Panc1 (cell line): Measurements from ENCODE around the gene RABGAP1L.
"Not testable (repeated sequence)": the region's sequence is repeated elsewhere in the genome, so short reads cannot be mapped to it uniquely, and the experiment has no call there.

Experiments
- TF ChIP-seq, protein P1 (sequence below): fragments of 450-650 bp; IDR thresholded peaks from 2 replicates; pipeline ENCODE4 v1.5.1; 2017; ENCODE audit warnings: mild to moderate bottlenecking
- TF ChIP-seq, protein P2 (sequence below), 2 experiments: IDR thresholded peaks; 2 replicates each; pipeline ENCODE4 v1.6.1; 2011 to 2012; ENCODE audit warnings: low read depth in 2 of 2, control low read depth in 1 of 2, low read length in 1 of 2, mild to moderate bottlenecking in 1 of 2, moderate library complexity in 1 of 2; ENCODE audit not compliant: insufficient read depth in 1 of 2

DNA sequence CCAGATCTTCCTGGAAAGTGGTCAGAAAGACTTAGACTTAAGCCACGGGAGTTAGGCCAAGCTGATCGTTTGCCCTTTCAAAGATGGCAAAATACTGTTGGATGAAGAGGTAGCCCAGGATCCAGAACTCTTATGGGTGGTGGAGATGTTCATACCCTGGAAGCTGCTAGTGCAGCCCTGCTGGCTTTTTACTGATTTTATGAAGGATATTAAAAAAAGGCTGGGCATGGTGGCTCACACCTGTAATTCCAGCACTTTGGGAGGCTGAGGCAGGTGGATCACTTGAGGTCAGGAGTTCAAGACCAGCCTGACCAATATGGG is 864.6 kb downstream of the RABGAP1L start:
- TF ChIP-seq, protein P1, sequence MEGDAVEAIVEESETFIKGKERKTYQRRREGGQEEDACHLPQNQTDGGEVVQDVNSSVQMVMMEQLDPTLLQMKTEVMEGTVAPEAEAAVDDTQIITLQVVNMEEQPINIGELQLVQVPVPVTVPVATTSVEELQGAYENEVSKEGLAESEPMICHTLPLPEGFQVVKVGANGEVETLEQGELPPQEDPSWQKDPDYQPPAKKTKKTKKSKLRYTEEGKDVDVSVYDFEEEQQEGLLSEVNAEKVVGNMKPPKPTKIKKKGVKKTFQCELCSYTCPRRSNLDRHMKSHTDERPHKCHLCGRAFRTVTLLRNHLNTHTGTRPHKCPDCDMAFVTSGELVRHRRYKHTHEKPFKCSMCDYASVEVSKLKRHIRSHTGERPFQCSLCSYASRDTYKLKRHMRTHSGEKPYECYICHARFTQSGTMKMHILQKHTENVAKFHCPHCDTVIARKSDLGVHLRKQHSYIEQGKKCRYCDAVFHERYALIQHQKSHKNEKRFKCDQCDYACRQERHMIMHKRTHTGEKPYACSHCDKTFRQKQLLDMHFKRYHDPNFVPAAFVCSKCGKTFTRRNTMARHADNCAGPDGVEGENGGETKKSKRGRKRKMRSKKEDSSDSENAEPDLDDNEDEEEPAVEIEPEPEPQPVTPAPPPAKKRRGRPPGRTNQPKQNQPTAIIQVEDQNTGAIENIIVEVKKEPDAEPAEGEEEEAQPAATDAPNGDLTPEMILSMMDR = not testable (repeated sequence)
- TF ChIP-seq, protein P2, sequence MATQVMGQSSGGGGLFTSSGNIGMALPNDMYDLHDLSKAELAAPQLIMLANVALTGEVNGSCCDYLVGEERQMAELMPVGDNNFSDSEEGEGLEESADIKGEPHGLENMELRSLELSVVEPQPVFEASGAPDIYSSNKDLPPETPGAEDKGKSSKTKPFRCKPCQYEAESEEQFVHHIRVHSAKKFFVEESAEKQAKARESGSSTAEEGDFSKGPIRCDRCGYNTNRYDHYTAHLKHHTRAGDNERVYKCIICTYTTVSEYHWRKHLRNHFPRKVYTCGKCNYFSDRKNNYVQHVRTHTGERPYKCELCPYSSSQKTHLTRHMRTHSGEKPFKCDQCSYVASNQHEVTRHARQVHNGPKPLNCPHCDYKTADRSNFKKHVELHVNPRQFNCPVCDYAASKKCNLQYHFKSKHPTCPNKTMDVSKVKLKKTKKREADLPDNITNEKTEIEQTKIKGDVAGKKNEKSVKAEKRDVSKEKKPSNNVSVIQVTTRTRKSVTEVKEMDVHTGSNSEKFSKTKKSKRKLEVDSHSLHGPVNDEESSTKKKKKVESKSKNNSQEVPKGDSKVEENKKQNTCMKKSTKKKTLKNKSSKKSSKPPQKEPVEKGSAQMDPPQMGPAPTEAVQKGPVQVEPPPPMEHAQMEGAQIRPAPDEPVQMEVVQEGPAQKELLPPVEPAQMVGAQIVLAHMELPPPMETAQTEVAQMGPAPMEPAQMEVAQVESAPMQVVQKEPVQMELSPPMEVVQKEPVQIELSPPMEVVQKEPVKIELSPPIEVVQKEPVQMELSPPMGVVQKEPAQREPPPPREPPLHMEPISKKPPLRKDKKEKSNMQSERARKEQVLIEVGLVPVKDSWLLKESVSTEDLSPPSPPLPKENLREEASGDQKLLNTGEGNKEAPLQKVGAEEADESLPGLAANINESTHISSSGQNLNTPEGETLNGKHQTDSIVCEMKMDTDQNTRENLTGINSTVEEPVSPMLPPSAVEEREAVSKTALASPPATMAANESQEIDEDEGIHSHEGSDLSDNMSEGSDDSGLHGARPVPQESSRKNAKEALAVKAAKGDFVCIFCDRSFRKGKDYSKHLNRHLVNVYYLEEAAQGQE (IDR thresholded peaks at IDR 0.05; ENCODE audit: insufficient read depth in 1 of 2, low read depth in 2 of 2, low read length in 1 of 2) = not testable (repeated sequence)
